Kidney epithelial cell (primary cell): ENCODE measurements around the gene BPHL. TPM values are rescaled to one million over a fixed set of nuclear protein-coding genes. Genes with fewer than 3 reads are reported as not detected.

Source experiments
- DNase-seq: peaks from one replicate; pipeline ENCODE4 v3.0.0-alpha.2; 2010; ENCODE audit warnings: low read depth
- H3K27me3 ChIP-seq: 2 replicates; pipeline ENCODE4 v1.6.0; 2011; ENCODE audit warnings: low read length; ENCODE audit not compliant: control insufficient read depth, insufficient read depth
- H3K36me3 ChIP-seq: 2 replicates; pipeline ENCODE4 v1.5.1; 2011; ENCODE audit warnings: low read length; ENCODE audit not compliant: control insufficient read depth, insufficient read depth
- H3K4me3 ChIP-seq: 2 replicates; pipeline ENCODE4 v1.5.1; 2011; ENCODE audit warnings: low read depth, mild to moderate bottlenecking, control low read depth, low read length
- CTCF ChIP-seq: IDR thresholded peaks from 2 replicates; pipeline ENCODE4 v1.5.1; 2011; ENCODE audit warnings: mild to moderate bottlenecking, moderate library complexity, low read length, control low read depth, inconsistent platforms; ENCODE audit not compliant: insufficient read depth, poor library complexity, severe bottlenecking
- total RNA-seq: library from RNA; depleted of rRNA; stranded (reverse); fragments of >200 nt; gene quantifications from 2 replicates; pipeline ENCODE4 v1.2.3, GENCODE V29; 2015

BPHL gene
- total RNA-seq, 1 donor from 2014 or later = 26.6 TPM

GRCh38 chr6:3124667-3125066 is 6.2 kb downstream of the BPHL start:
- no peak for TF ChIP-seq CTCF
- Histone ChIP-seq H3K4me3 (no peak overlapping the region), H3K36me3 (no peaks in the 10 kb centered on the region), H3K27me3 (no peaks in the 10 kb centered on the region)
- no peak for DNase-seq

GRCh38 chr6:3125815-3126214 is 7.3 kb downstream of the BPHL start:
- no peak for TF ChIP-seq CTCF
- H3K27me3 ChIP-seq = no peaks in the 10 kb centered on the region
- H3K36me3 ChIP-seq = no peaks in the 10 kb centered on the region
- H3K4me3 ChIP-seq = no peak overlapping the region
- no peak for DNase-seq

- TF ChIP-seq CTCF = no peak
- Histone ChIP-seq H3K4me3 (no peak overlapping the region), H3K36me3 (no peaks in the 10 kb centered on the region), H3K27me3 (no peaks in the 10 kb centered on the region)
- no peak for DNase-seq
Measured at GRCh38 chr6:3128356-3129108, 10.0 kb downstream of the BPHL start.

GRCh38 chr6:3131695-3132094 is 13.2 kb downstream of the BPHL start:
- Histone ChIP-seq H3K4me3 (no peak overlapping the region), H3K36me3 (peaks cover 2% of the 10 kb centered on the region), H3K27me3 (no peaks in the 10 kb centered on the region)
- no peak for DNase-seq
- no peak for TF ChIP-seq CTCF

GRCh38 chr6:3133515-3133914 is 15.0 kb downstream of the BPHL start:
- TF ChIP-seq CTCF = no peak
- no peak for DNase-seq

More at GRCh38 chr6:3133515-3133914, 15.0 kb downstream of the BPHL start:
- Histone ChIP-seq H3K36me3 (peaks cover 2% of the 10 kb centered on the region), H3K4me3 (no peak overlapping the region), H3K27me3 (no peaks in the 10 kb centered on the region)
